Liver (tissue), 3 donors: ENCODE results near the gene TLE3.

Experiments used
- ATF3 ChIP-seq: IDR thresholded peaks from 2 replicates; pipeline ENCODE4 v1.6.1; 2016; ENCODE audit warnings: antibody characterized with exemption
- FOXA1 ChIP-seq: IDR thresholded peaks from 2 replicates; pipeline ENCODE4 v1.6.1; 2016; ENCODE audit warnings: antibody characterized with exemption
- GABPA ChIP-seq, 2 donors: IDR thresholded peaks in 1 of 2; conservative IDR thresholded peaks in 1 of 2; 2 replicates each; pipeline ENCODE4 v1.6.1; 2016; ENCODE audit warnings: antibody characterized with exemption in 2 of 2, mild to moderate bottlenecking in 1 of 2, moderate library complexity in 1 of 2
- HNF4G ChIP-seq: IDR thresholded peaks from 2 replicates; pipeline ENCODE4 v1.6.1; 2016; ENCODE audit warnings: antibody characterized with exemption
- JUND ChIP-seq, 2 donors: IDR thresholded peaks; 2 replicates each; pipeline ENCODE4 v1.6.1; 2016; ENCODE audit warnings: antibody characterized with exemption in 2 of 2
- RAD21 ChIP-seq, 2 donors: IDR thresholded peaks; 2 replicates each; pipeline ENCODE4 v1.6.1; 2016; ENCODE audit warnings: antibody characterized with exemption in 2 of 2, mild to moderate bottlenecking in 2 of 2
- SP1 ChIP-seq: IDR thresholded peaks from 2 replicates; pipeline ENCODE4 v1.6.1; 2018; ENCODE audit warnings: antibody characterized with exemption, mild to moderate bottlenecking
- TAF1 ChIP-seq: conservative IDR thresholded peaks from 2 replicates; pipeline ENCODE4 v1.6.1; 2016; ENCODE audit warnings: antibody characterized with exemption, mild to moderate bottlenecking
- YY1 ChIP-seq: IDR thresholded peaks from 2 replicates; pipeline ENCODE4 v1.6.1; 2016; ENCODE audit warnings: antibody characterized with exemption, mild to moderate bottlenecking
- ZBTB33 ChIP-seq: IDR thresholded peaks from 2 replicates; pipeline ENCODE4 v1.6.1; 2016; ENCODE audit warnings: antibody characterized with exemption
- TF ChIP-seq, protein P1 (sequence below): fragments of 150-350 bp; IDR thresholded peaks from 2 replicates; pipeline ENCODE4 v1.5.1; 2017; ENCODE audit warnings: improper control_type of control experiment, low read depth, low read length; ENCODE audit not compliant: missing input control
- TF ChIP-seq, protein P2 (sequence below): IDR thresholded peaks from 2 replicates; pipeline ENCODE4 v1.6.1; 2016; ENCODE audit warnings: antibody characterized with exemption, mild to moderate bottlenecking
- donor health status: healthy.
- donor health status: healthy.

DNA sequence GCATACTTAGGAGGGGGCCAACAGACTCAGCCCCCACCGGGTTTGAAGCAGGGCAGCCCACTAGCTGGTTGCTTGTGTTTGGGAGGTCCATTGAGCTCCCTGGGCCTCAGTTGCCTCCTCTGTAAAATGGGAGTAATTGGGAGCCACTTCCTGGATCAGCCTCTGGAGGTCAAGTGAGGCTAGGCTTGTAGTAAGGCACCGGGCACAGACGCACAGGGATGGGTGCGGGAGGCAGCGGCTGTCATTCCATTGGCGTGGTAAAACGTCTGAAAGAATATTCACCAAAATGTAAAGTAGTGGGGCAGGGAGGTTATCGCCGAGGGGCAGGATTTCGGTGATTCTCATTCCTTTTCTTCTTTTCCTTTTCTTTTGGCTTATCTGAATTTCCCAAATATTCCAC is 64.6 kb downstream of the TLE3 start:
- TF ChIP-seq, protein P1, sequence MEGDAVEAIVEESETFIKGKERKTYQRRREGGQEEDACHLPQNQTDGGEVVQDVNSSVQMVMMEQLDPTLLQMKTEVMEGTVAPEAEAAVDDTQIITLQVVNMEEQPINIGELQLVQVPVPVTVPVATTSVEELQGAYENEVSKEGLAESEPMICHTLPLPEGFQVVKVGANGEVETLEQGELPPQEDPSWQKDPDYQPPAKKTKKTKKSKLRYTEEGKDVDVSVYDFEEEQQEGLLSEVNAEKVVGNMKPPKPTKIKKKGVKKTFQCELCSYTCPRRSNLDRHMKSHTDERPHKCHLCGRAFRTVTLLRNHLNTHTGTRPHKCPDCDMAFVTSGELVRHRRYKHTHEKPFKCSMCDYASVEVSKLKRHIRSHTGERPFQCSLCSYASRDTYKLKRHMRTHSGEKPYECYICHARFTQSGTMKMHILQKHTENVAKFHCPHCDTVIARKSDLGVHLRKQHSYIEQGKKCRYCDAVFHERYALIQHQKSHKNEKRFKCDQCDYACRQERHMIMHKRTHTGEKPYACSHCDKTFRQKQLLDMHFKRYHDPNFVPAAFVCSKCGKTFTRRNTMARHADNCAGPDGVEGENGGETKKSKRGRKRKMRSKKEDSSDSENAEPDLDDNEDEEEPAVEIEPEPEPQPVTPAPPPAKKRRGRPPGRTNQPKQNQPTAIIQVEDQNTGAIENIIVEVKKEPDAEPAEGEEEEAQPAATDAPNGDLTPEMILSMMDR, result no peak
- TF ChIP-seq ATF3 (no peak), YY1 (no peak), HNF4G (no peak), ZBTB33 (no peak), SP1 (no peak), JUND (IDR thresholded peaks at IDR 0.05) (no peak), TAF1 (no peak), GABPA (IDR thresholded peaks at IDR 0.05 in 1 of 2, conservative IDR thresholded peaks at IDR 0.05 in 1 of 2) (no peak), RAD21 (IDR thresholded peaks at IDR 0.05) (no peak), FOXA1 (no peak)
- TF ChIP-seq, protein P2, sequence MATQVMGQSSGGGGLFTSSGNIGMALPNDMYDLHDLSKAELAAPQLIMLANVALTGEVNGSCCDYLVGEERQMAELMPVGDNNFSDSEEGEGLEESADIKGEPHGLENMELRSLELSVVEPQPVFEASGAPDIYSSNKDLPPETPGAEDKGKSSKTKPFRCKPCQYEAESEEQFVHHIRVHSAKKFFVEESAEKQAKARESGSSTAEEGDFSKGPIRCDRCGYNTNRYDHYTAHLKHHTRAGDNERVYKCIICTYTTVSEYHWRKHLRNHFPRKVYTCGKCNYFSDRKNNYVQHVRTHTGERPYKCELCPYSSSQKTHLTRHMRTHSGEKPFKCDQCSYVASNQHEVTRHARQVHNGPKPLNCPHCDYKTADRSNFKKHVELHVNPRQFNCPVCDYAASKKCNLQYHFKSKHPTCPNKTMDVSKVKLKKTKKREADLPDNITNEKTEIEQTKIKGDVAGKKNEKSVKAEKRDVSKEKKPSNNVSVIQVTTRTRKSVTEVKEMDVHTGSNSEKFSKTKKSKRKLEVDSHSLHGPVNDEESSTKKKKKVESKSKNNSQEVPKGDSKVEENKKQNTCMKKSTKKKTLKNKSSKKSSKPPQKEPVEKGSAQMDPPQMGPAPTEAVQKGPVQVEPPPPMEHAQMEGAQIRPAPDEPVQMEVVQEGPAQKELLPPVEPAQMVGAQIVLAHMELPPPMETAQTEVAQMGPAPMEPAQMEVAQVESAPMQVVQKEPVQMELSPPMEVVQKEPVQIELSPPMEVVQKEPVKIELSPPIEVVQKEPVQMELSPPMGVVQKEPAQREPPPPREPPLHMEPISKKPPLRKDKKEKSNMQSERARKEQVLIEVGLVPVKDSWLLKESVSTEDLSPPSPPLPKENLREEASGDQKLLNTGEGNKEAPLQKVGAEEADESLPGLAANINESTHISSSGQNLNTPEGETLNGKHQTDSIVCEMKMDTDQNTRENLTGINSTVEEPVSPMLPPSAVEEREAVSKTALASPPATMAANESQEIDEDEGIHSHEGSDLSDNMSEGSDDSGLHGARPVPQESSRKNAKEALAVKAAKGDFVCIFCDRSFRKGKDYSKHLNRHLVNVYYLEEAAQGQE, result no peak
